ENCODE data around the gene JAM3.
"Not testable (repeated sequence)": the region's sequence is repeated elsewhere in the genome, so short reads cannot be mapped to it uniquely, and the experiment has no call there.

Gene JAM3

DNA sequence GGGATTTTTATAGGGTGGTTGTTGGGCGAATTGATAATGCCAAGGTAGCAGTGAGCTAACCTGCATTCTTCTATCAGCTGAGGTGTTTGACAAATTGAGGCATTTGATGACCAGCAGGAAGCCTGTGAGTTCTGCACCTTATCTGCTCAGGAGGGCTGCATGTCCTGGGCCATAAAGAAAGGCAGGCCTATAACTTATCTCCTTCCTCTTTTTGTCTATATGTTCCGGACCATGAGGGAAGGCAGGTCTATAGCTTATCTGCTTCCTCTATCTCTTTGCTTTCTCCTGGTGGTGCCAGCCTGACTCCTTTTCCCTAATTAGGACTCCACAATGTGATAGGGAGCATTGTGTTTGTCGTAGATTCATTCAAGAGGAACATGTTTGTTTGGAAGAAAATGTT lies 8.6 kb upstream of the JAM3 start:
- in situ Hi-C loops (cut with MboI; ENCODE audit: low sequenced_read_pairs) = no loop called here

DNA sequence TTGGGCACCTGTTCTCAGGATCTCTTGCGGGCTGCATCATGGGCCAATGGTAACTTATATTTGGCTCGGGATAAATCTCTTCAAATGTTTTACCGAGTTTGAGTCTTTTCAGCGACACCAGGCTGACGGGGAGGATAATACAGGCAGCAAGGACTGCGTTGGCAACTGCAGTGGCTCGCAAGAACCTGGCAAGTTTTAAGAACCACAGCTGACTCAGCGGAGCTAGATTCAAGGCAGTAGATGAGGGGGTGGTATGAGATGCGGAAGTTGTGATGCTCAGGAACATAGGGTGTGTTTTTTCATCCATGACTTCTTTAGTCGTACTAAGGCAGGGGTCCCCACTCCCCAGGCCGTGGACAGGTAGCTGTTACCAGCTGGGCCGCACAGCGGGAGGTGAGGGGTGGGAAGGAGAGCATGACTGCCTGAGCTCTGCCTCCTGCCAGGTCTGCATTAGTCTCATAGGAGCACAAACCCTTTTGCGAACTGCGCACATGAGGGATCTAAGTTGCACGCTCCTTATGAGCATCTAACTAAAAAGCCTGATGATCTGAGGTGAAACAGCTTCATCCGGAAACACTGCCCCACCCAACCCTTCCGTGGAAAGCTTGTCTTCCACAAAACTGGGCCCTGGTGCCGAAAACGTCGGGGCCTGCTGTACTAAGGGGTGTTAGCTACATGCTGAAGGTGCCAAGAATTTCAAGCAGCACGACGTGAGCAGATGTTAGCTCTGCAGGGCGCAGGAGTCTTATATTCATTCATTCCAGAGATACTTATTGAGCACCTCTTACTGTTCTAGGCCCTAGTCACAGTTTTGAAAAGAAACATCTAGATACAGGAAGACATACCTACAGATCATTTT lies 6.4 kb upstream of the JAM3 start:
- in situ Hi-C loops (cut with MboI; ENCODE audit: low sequenced_read_pairs) = no loop called here

GRCh38 chr11:134063124-134063495 lies 5.8 kb upstream of the JAM3 start:
- in situ Hi-C loops (cut with MboI; ENCODE audit: low sequenced_read_pairs) = no loop called here

- in situ Hi-C loops (cut with MboI; ENCODE audit: low sequenced_read_pairs) = no loop called here
These were observed 4.7 kb upstream of the JAM3 start for GRCh38 chr11:134063991-134064747.

- in situ Hi-C loops (cut with MboI; ENCODE audit: low sequenced_read_pairs) = no loop called here
These were observed 3.5 kb upstream of the JAM3 start for GRCh38 chr11:134065381-134065780.

- in situ Hi-C loops (cut with MboI; ENCODE audit: low sequenced_read_pairs) = no loop called here
These were observed 1.7 kb upstream of the JAM3 start for GRCh38 chr11:134066943-134067885.

DNA sequence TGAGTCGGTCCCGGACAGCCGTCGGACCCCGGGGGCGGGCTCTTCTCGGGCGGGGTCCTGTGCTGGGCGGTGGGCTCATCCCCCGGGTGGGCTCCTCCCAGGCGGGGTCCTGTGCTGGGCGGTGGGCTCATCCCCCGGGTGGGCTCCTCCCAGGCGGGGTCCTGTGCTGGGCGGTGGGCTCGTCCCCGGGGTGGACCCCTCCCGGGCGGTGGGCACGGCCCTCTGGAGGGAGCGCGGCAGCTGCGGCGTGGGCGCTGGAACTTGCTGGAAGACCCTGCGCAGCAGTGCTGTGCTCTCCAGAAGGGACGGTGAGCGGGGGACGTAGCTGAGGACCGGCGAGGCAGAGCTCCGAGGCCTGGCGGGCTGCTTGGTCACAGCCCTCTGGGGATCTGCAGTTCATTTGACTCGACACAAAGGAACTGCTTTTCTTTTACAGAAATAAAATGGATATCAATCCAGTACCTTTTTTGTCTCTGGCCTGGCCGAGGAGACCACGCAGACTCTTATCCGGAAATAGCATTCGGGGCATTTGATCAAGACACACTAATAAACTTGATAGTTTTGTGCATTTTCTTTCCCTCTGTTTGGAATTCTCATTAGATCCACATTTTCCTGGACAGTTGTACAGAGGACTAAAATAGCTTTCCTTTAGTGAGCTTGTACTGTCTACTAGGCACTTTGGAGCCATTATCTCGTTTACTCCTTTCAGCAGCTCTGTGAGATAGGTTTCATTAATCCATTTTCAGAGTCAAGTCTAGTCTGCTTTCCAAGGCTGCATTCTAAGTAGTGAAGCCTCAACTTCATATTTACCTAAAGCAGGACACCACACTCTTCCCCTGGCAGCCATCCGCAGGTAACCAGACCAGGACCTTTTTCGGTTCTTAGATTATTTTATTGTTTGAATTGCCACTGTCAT lies 812 bp downstream of the JAM3 start:
- in situ Hi-C loops (cut with MboI; ENCODE audit: low sequenced_read_pairs) = no loop called here

- in situ Hi-C loops (cut with MboI; ENCODE audit: low sequenced_read_pairs) = no loop called here
These were observed 1.5 kb downstream of the JAM3 start for GRCh38 chr11:134070342-134070845.

GRCh38 chr11:134071306-134071705 lies 2.4 kb downstream of the JAM3 start:
- in situ Hi-C loops (cut with MboI; ENCODE audit: low sequenced_read_pairs) = no loop called here

DNA sequence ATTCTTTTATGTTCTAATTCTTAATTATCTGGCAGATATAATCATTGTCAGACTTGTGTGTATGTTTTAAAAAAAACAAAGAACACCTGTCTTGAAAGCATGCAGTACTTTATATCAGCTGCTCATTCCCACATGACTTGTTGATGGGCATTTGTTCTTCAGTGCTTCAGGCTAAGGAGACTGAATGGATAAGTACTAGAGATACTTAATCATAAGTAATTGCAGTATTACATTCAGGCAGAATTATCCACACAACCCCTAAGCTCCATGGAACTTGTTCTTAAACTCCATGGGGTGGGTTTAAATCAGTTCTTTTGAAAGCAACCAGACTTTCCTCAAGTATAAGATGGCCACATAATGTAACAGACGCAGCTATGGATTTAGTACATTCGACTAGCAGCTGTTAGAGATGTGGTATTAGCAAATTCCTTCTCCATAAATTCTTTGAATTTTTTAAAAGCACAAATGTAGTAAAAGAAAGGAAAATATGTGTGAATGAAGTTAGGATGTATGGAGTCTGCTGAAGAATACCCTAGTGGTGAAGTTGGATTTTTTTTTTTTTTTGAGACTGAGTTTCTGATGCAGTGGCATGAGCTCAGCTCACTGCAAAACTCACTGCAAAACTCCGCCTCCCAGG lies 3.0 kb downstream of the JAM3 start:
- in situ Hi-C loops (cut with MboI; ENCODE audit: low sequenced_read_pairs) = no loop called here

- in situ Hi-C loops (cut with MboI; ENCODE audit: low sequenced_read_pairs) = no loop called here
These were observed 4.0 kb downstream of the JAM3 start for GRCh38 chr11:134072844-134073243.

DNA sequence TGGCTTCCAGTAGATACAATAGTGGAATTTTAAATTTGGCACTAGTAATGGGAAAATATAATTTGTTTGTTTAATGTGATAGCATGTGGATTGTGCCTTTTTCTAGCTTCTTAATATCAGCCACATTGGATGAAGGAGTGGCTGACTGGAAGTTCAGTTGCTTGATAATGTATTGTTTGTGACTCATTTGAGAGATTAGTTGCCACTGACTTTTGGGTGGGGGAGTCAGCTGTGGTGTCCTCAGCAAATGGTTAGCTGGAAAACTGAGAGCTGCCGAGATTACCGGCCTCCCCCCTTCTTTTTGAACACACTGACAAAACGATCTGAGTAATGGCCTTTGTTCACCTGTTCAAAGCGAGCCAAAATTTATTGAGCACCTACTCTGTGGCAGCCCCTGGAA lies 5.5 kb downstream of the JAM3 start:
- in situ Hi-C loops (cut with MboI; ENCODE audit: low sequenced_read_pairs) = no loop called here

DNA sequence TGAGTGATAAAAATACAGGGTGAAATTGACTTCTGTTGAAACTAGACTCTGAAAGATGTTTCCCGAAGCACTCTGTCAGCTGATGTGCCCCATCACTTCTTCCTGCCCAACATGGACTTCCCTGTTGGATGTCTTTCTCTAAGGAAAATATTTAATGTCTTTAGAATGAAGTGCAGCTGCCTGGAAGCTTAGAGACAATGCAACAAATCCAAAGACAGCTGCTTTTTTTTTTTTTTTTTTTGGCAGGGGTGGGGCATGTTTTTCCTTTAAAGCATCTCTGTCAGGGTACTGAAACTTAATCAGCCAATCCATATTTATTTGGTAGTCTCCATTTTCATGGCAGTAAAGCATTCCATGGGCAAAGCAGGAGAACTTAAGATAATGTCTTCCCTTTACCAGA lies 5.9 kb downstream of the JAM3 start:
- in situ Hi-C loops (cut with MboI; ENCODE audit: low sequenced_read_pairs) = no loop called here

DNA sequence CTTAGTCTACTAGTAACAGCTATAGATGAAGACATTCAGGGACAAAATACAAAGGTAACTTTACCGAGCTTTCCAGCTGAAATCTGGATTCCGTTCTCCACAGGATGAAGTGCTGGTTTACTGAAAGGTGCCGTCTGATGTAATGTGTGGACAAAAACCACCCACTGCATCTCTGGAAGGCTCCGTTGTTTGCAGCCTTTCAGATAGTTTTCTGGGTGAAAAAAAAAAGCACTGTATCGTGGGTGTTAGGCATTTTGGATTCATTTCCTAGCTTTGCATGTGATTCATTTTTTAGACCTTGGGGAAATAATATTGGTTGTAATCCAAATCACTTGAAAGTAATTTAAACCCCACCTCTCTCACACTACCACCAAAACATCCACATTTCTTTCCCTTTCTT lies 10.4 kb downstream of the JAM3 start:
- in situ Hi-C loops (cut with MboI; ENCODE audit: low sequenced_read_pairs) = no loop called here

GRCh38 chr11:134081258-134081657 lies 12.4 kb downstream of the JAM3 start:
- in situ Hi-C loops (cut with MboI; ENCODE audit: low sequenced_read_pairs) = not testable (repeated sequence)

- in situ Hi-C loops (cut with MboI; ENCODE audit: low sequenced_read_pairs) = no loop called here
These were observed 14.1 kb downstream of the JAM3 start for GRCh38 chr11:134082990-134083389.

- in situ Hi-C loops (cut with MboI; ENCODE audit: low sequenced_read_pairs) = no loop called here
These were observed 17.5 kb downstream of the JAM3 start for GRCh38 chr11:134086376-134086775.

DNA sequence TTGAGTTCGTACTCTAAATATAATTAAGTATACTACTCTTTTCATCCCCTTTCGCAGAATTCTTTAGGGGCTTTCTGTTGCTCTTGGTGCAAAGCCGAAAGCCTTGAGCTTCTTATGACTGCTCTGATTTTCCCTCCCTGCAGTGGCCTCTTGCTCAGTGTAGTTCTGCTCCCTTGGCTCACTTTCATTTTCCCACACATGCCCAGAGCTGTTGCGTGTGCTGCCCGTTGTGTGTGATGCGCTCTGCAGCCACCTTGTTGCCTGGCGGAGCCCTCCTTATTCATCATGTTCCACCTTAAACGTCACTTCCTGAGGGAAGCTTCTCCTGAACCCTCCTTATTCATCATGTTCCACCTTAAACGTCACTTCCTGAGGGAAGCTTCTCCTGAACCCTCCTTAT lies 23.1 kb downstream of the JAM3 start:
- in situ Hi-C loops (cut with MboI; ENCODE audit: low sequenced_read_pairs) = not testable (repeated sequence)

GRCh38 chr11:134097166-134097565 lies 28.3 kb downstream of the JAM3 start:
- in situ Hi-C loops (cut with MboI; ENCODE audit: low sequenced_read_pairs) = no loop called here

All from HL-60/S4 (cell line).